GM10248 (cell line): ENCODE data around the gene RLBP1.

Source experiments
- CTCF ChIA-PET: fragments of 300-600 bp; sonication (Branson Sonifier 250); formaldehyde crosslinking; extraction: SDS; loops from one replicate; lab custom pipeline; 2021; ENCODE audit warnings: antibody characterized with exemption; lab: Yijun Ruan, JAX
- POLR2A ChIA-PET: fragments of 350-650 bp; sonication (Branson Sonifier 250); formaldehyde crosslinking; extraction: SDS; loops from one replicate; lab custom pipeline; 2020; ENCODE audit warnings: antibody characterized with exemption; lab: Yijun Ruan, JAX
- DNase-seq: peaks from one replicate; pipeline ENCODE4 v3.0.0; 2012; ENCODE audit errors: extremely low spot score
- CTCF ChIP-seq: IDR thresholded peaks from 2 replicates; pipeline ENCODE4 v1.5.1; 2012; ENCODE audit warnings: mild to moderate bottlenecking, low read depth; ENCODE audit errors: extremely low read depth, missing control alignments, control extremely low read depth

The RLBP1 gene

GRCh38 chr15:89171136-89172072 is 50.0 kb downstream of the RLBP1 start:
- POLR2A ChIA-PET: interaction anchor here (0.8 kb wide), 1 partner anchor 103 kb away, joined by 3 read pairs; no protein-coding TSS in a partner anchor
- DNase-seq: peak; percentile 33
- CTCF ChIA-PET: interaction anchor here (0.7 to 9.8 kb wide), 43 partner anchors 9 to 547 kb away, joined by 3 to 239 read pairs (median 4); partner anchors contain the start of genes ABHD2 and FANCI
- TF ChIP-seq CTCF: peak; percentile 43

GRCh38 chr15:89170364-89170763 is 51.0 kb downstream of the RLBP1 start:
- TF ChIP-seq CTCF: no peak
- ChIA-PET POLR2A (no interaction called here), CTCF (interaction anchor here (0.6 to 9.8 kb wide), 17 partner anchors 10 to 546 kb away, joined by 3 to 239 read pairs (median 6); no protein-coding TSS in a partner anchor)
- no peak for DNase-seq

GRCh38 chr15:89168316-89168833 is 53.0 kb downstream of the RLBP1 start:
- TF ChIP-seq CTCF: no peak
- ChIA-PET CTCF (interaction anchor here (0.7 to 6.7 kb wide), 10 partner anchors 9 to 110 kb away, joined by 3 to 85 read pairs (median 4); no protein-coding TSS in a partner anchor), POLR2A (no interaction called here)
- no peak for DNase-seq

GRCh38 chr15:89167267-89168176 is 53.9 kb downstream of the RLBP1 start:
- peak; percentile 50 for DNase-seq

GRCh38 chr15:89165677-89166076 is 55.7 kb downstream of the RLBP1 start:
- DNase-seq: no peak
- ChIA-PET CTCF (interaction anchor here (1.3 to 6.7 kb wide), 5 partner anchors 13 to 261 kb away, joined by 3 to 85 read pairs (median 5); no protein-coding TSS in a partner anchor), POLR2A (no interaction called here)
- no peak for TF ChIP-seq CTCF

More at GRCh38 chr15:89167267-89168176, 53.9 kb downstream of the RLBP1 start:
- ChIA-PET CTCF (interaction anchor here (0.7 to 6.7 kb wide), 14 partner anchors 8 to 109 kb away, joined by 3 to 85 read pairs (median 4); partner anchors contain the start of gene ABHD2), POLR2A (no interaction called here)
- no peak for TF ChIP-seq CTCF
